K562 (cell line): Measurements from ENCODE around the gene IP6K3.

Experiments
- RFX5 ChIP-seq: IDR thresholded peaks from 2 replicates; pipeline ENCODE4 v1.6.1; 2011; ENCODE audit warnings: low read depth, mild to moderate bottlenecking, improper control_type of control experiment, low read length
- ZNF263 ChIP-seq: sonication (generic); formaldehyde crosslinking; IDR thresholded peaks from 2 replicates; pipeline ENCODE4 v1.8.0; 2022; ENCODE audit warnings: mild to moderate bottlenecking, missing genetic modification reagents, borderline replicate concordance

- TF ChIP-seq RFX5, result no peak
- TF ChIP-seq ZNF263 (CRISPR knock-in tag), result no peak
Observed at GRCh38 chr6:33690766-33691165, 55.9 kb downstream of the IP6K3 start.
